Measurements from ENCODE around the gene RTN1.

DNA sequence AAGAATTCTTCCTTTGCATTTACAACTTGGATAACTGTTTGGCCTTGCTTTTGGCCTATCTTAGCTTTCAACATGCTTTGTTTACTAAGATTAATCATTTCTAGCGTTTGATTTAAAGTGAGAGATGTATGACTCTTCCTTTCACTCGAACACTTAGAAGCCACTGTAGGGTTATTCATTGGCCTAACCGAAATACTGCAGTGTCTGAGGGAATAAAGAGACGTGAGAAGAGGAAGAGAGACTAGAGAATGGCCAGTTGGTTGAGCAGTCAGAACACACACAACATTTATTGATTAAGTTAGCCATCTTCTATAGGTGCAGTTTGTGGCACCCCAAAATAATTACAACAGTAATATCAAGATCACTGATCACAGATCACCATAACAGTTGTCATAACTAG is 231.7 kb downstream of the RTN1 start:
- TF ChIP-seq, protein P1, sequence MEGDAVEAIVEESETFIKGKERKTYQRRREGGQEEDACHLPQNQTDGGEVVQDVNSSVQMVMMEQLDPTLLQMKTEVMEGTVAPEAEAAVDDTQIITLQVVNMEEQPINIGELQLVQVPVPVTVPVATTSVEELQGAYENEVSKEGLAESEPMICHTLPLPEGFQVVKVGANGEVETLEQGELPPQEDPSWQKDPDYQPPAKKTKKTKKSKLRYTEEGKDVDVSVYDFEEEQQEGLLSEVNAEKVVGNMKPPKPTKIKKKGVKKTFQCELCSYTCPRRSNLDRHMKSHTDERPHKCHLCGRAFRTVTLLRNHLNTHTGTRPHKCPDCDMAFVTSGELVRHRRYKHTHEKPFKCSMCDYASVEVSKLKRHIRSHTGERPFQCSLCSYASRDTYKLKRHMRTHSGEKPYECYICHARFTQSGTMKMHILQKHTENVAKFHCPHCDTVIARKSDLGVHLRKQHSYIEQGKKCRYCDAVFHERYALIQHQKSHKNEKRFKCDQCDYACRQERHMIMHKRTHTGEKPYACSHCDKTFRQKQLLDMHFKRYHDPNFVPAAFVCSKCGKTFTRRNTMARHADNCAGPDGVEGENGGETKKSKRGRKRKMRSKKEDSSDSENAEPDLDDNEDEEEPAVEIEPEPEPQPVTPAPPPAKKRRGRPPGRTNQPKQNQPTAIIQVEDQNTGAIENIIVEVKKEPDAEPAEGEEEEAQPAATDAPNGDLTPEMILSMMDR (conservative IDR thresholded peaks at IDR 0.05; ENCODE audit: low read length): no peak
- no peak for TF ChIP-seq EZH2phosphoT487 (IDR thresholded peaks at IDR 0.05; ENCODE audit: borderline replicate concordance)

All from Loucy (cell line).